Endometrium (tissue), 2 donors: ENCODE measurements around the gene CRTAC1.
"Not testable (repeated sequence)": the region's sequence is repeated elsewhere in the genome, so short reads cannot be mapped to it uniquely, and the experiment has no call there.

Experiments
- FAIRE-seq: peaks from 2 replicates; lab custom pipeline; 2012; peaks lifted over from hg19 to GRCh38; lab: Jason Lieb, UNC
- donor health status: control.
- donor health status: control.

CRTAC1 gene

GRCh38 chr10:97869091-97870042, 161.1 kb downstream of the CRTAC1 start:
- FAIRE-seq = no peak

GRCh38 chr10:97868134-97868685, 162.2 kb downstream of the CRTAC1 start:
- no peak for FAIRE-seq

GRCh38 chr10:97867220-97867800, 163.1 kb downstream of the CRTAC1 start:
- no peak for FAIRE-seq

- FAIRE-seq = no peak
These were observed 163.7 kb downstream of the CRTAC1 start for GRCh38 chr10:97866524-97867219.

- FAIRE-seq = no peak
These were observed 164.9 kb downstream of the CRTAC1 start for GRCh38 chr10:97865488-97865887.

GRCh38 chr10:97863808-97864207, 166.6 kb downstream of the CRTAC1 start:
- no peak for FAIRE-seq

GRCh38 chr10:97861924-97862323, 168.5 kb downstream of the CRTAC1 start:
- FAIRE-seq = no peak

- no peak for FAIRE-seq
These were observed 169.2 kb downstream of the CRTAC1 start for GRCh38 chr10:97861097-97861750.

GRCh38 chr10:97858001-97858439, 172.4 kb downstream of the CRTAC1 start:
- FAIRE-seq = no peak

GRCh38 chr10:97854743-97855142, 175.7 kb downstream of the CRTAC1 start:
- no peak for FAIRE-seq

GRCh38 chr10:97852840-97853405, 177.5 kb downstream of the CRTAC1 start:
- FAIRE-seq = no peak

GRCh38 chr10:97852277-97852676, 178.1 kb downstream of the CRTAC1 start:
- no peak for FAIRE-seq

GRCh38 chr10:97851341-97852001, 178.9 kb downstream of the CRTAC1 start:
- FAIRE-seq = no peak

GRCh38 chr10:97850446-97850845, 180.0 kb downstream of the CRTAC1 start:
- FAIRE-seq = no peak

- FAIRE-seq = no peak
These were observed 180.6 kb downstream of the CRTAC1 start, which contains the start of gene GOLGA7B for GRCh38 chr10:97849687-97850402. Gene GOLGA7B (plus strand): TSS chr10:97849843. CDS start chr10:97850304, 461 bp downstream.

GRCh38 chr10:97849103-97849686, 181.2 kb downstream of the CRTAC1 start:
- no peak for FAIRE-seq

GRCh38 chr10:97844678-97845077, 185.7 kb downstream of the CRTAC1 start:
- no peak for FAIRE-seq

- FAIRE-seq = not testable (repeated sequence)
These were observed 186.4 kb downstream of the CRTAC1 start for GRCh38 chr10:97843972-97844371.

- no peak for FAIRE-seq
These were observed 187.1 kb downstream of the CRTAC1 start for GRCh38 chr10:97843281-97843671.
